ENCODE results near the gene NFKBIE.

NFKBIE gene

DNA sequence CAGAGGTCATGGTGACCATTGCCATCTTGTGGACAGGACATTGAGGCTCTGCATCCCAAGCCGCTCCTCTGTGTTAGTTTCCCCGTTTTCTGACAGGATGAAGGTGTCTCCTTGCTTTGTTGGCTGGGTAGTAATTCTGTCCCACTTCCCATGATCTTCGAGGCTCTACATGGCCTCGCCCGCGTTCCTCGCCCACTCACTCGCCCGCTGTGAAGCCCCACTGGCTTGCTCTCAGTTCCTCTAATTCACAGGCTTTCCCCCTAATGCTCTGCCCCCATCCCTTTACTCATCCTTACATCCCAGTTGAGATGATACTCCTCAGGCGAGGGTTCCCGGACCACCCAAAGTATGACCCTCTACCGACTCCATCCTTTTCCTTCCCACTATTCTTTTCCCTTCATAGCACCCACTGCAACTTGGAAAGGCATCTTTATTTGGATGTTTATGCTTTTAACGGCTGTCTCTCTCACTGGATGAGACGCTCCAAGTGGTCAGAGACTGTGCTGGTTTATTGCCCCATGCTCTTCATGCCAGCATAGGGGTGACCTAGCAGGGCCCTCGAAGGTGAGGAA lies 7.5 kb downstream of the NFKBIE start:
- DNase-seq (ENCODE audit: low read depth): no peak

GRCh38 chr6:44257025-44257752 lies 8.2 kb downstream of the NFKBIE start, which contains the start of gene SLC35B2:
TSS of gene SLC35B2 (minus strand) at chr6:44257528. CDS start at chr6:44257410, 118 bp downstream.
- no peak for DNase-seq (ENCODE audit: low read depth)

DNA sequence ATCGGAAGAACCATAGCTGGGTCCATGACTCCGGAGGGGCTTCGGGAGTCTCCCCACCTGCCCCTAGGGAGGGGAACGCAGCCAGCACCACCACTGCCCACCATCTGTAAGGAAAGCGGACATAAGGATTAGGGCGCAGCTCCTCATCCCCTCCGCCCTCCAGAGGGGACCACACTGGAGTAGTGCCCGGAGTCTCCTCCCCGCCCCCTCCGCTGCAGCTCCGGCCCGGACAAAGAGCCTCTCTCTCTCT lies 8.7 kb downstream of the NFKBIE start:
- no peak for DNase-seq (ENCODE audit: low read depth)

DNA sequence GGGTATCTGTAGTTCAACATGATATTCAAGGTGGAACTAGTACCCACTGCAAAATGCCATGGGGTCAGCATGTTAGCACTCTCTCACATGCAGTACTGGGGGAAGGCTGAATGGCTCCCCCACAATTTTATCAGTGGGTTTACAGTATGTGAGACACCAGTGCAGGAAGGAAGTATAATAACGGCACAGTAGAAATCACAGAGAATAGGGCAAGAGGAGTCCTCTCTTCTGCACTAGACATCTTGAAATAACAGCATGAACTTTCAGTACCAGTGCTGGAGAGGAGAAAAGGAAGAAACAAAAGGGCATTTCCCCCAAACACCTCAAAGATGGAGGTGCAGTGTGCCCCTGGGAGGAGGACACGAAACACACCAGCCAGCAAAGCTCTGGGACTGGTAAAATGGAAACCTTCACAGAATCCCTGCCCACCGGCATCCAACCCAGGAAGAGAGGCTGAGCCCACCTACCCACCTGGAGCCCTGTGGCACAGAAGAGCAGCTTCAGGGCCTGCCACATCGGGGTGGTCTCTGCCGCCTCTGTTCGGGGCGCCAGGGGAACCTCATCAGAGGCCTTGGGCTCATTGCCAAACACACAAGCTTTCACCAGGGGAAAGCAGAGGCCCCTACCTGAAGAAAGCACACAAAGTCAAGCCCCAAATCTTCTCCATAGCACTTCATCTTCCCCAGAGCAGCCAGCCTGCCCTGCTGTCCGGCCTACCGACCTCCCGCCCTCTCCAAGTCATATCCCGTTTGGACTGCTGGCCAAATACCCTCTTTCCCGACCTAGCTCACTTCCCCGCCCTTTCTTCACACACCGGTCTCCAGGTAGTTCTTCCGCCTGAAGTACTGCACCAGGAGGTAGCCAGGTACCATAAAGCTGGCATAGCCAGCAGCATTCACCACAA lies 9.2 kb downstream of the NFKBIE start:
- DNase-seq (ENCODE audit: low read depth): no peak

DNA sequence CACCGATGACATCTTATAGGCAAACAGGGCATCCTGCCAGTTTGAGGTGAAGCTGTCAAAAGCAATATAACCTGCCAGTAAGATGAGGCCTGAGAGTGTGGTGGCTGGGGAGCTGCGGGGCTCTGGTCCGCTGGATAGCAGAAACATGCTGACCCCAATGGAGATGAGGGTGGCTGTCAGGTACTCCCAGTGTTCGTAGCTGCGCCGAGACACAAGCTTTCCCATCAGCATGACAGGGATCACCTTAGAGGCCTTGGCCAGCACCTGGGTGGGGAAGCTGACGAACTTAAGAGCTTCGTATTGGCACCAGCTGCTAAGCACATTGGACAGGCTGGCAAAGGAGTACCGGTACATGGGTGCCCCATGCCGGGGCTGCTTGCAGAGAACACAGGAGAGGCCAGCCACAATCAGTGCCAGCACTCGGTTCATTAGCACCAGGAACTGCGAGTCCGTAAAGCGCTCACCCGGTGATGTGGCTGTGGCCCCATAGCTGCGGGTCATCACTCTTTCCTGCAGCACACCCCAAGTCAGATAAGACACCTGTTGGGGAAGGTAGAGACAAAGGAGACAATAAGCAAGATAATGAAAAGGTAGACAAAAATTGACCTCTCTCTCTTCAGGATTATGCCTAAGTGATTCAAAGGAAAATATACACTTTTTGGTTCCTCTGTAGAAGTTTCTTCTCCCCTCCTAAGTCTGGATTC lies 10.1 kb downstream of the NFKBIE start:
- DNase-seq (ENCODE audit: low read depth): no peak

GRCh38 chr6:44254191-44255104 lies 10.9 kb downstream of the NFKBIE start:
- DNase-seq (ENCODE audit: low read depth): no peak

- DNase-seq (ENCODE audit: low read depth): no peak
Observed at GRCh38 chr6:44253307-44254101, 11.8 kb downstream of the NFKBIE start.

DNA sequence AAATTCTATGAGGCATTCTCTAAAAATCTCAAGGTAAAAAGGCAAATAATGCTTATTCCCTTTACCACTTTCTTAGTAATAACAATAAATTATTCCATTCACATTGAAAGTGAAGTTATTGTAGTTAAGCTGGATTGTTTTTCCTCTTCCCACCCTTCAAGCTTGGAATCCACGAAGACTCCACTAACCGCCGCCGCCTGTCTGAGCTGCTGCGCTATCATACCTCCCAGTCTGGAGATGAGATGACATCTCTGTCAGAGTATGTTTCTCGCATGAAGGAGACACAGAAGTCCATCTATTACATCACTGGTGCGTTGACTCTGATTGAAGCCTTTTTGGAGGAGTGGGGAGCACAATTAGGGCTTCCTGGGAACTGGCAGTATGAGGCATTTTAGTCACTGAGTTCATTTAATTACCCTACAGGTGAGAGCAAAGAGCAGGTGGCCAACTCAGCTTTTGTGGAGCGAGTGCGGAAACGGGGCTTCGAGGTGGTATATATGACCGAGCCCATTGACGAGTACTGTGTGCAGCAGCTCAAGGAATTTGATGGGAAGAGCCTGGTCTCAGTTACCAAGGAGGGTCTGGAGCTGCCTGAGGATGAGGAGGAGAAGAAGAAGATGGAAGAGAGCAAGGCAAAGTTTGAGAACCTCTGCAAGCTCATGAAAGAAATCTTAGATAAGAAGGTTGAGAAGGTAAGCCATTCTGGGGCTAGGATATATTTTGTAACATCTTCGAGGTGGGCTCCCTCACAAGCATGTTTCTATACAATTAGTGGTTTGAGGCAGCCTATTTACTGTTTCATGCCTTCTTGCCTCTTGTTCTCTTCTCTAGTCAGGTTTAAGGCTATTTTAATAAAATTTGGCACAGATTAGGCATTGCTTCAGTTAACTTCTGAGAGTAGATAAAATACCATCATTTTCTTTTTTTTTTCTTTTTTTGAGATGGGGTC lies 13.5 kb downstream of the NFKBIE start:
- DNase-seq (ENCODE audit: low read depth): no peak

DNA sequence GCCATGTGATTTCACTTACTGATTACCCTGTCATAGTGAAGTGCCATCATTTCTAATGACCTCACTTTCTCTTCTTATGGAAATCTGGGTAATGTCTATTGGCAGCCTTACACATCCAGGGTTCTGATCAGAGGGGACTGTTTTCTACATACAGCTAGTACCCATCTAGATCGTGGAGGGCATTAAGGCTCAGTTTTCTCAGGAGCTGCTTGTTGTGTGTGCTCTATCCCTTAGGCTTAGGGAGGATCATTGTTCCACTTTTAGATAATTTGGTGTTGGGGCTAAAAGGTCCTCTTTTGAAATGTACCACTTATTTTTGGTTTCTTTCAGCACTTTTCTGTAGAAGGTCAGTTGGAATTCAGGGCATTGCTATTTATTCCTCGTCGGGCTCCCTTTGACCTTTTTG lies 14.6 kb downstream of the NFKBIE start:
- DNase-seq (ENCODE audit: low read depth): no peak

DNA sequence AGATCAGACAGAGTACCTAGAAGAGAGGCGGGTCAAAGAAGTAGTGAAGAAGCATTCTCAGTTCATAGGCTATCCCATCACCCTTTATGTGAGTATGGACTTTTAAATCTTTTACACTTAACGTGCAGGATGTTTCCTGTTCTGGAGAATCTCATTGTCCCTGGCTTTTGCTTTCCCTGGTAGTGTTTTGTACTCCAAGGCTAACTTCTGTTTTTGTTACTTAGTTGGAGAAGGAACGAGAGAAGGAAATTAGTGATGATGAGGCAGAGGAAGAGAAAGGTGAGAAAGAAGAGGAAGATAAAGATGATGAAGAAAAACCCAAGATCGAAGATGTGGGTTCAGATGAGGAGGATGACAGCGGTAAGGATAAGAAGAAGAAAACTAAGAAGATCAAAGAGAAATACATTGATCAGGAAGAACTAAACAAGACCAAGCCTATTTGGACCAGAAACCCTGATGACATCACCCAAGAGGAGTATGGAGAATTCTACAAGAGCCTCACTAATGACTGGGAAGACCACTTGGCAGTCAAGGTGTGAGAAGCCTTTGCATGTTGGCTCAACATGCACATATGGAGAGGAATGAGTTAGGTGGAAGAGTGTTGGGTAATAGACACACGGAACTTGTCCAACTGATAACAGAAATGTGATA lies 15.2 kb downstream of the NFKBIE start:
- DNase-seq (ENCODE audit: low read depth): no peak

- no peak for DNase-seq (ENCODE audit: low read depth)
Observed at GRCh38 chr6:44249082-44249748, 16.1 kb downstream of the NFKBIE start.

- DNase-seq (ENCODE audit: low read depth): no peak
Observed at GRCh38 chr6:44248579-44248978, 16.8 kb downstream of the NFKBIE start.

DNA sequence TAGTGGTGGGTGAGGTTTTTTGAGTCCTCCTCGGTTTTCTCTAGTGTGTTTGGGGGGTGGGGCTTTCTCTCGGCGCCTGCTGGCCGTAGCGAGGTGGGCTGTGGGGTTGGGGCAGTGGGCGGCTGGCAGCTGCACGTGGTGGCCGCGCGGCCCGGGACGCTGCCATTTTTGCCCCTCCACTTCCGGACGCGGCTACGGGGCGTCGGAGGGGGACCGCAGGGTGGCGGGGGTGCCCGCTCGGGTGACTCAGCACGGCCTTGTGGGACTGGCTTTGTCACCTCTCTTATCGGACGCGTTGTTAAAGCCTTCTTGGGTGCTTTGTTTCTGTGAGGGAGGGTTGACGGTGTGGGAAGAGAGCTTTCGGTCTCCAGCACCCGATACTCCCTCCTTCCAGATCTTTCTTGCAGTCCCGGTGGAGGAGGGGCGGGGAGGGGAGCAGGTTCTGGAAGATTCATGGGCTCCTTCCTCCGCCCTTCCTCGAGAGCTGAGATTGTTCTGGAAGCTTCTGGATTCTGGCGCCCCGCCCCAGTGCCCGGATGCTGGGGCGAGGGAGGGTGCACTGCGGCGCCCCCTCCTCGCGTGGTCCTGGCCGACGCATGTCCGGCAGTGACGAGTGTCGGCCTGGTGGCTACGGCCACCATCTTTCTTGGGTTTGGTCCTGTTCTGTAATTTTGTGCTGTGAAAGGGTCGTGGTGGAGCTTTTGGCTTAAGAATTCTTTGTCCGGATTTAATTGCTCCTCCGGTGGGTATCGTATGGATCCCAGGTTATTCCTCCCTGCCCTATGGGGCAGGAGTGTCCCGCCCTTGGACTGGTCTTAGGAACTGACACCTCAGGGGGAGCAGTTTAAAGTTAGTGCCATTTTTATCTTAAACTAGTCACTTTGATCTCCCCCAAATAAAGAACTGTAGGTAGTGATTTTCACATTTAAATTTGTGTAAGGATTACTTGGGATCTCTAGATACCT lies 17.7 kb downstream of the NFKBIE start:
- DNase-seq (ENCODE audit: low read depth): peak; percentile 91

DNA sequence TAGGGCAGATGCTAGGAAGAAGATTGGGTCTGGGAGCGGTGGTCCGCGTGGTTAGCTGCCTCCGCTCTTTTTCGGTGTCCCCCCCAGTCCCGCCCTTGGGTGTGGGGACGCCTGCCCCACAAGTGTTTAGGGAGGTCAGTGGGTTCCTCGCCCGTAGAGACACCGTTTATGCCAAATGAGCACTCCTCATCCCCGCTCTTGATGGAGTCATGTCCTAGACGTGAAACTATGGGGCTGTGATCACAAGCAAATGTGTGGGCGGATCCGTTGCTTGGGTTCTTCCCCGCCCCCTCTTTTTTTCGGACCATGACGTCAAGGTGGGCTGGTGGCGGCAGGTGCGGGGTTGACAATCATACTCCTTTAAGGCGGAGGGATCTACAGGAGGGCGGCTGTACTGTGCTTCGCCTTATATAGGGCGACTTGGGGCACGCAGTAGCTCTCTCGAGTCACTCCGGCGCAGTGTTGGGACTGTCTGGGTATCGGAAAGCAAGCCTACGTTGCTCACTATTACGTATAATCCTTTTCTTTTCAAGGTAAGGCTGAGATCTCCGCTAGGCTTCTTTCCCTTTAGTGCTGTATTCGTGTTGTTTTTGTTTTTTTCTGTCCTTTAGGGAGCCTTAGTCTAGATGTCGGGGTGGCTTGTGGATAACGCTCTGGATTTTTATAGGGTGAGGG lies 18.6 kb downstream of the NFKBIE start, which contains the start of gene HSP90AB1:
Gene HSP90AB1, plus strand, starts transcription at position 439 of the 675 bp plus-strand sequence. CDS start 1,529 bp downstream, outside the sequence.
- DNase-seq (ENCODE audit: low read depth): peak; percentile 95

- DNase-seq (ENCODE audit: low read depth): peak; percentile 70
Observed at GRCh38 chr6:44245912-44246662, 19.3 kb downstream of the NFKBIE start.
